ENCODE measurements around the gene TAX1BP1.

TAX1BP1 gene

DNA sequence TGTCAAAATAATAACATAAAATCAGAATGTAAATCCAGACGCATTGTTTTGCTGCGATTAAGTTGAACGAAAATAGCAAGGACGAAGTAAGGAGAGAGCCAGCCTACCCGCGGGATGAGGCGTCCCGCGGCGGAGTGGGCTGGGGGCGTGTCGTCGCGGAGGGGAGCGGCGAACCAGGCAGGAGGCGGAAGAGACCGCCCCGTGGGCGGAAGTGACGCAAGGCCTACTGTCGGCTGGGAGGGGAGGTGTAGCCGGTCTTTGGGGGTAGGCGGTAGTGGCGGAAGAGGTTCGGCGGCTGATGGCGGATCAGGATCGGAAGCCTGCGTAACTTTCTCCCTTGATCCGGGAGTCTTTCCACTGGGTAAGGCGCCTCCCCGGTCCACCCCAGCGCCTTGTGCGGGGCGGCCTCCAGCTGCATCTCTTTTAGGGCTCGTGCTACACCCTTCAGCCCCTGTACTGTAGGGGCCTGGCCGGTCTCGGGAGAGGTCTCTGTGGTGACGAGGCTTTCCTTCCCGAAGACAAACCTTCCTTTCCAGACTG is at the start of gene TAX1BP1:
TAX1BP1 (plus strand) TSS at position 254 of the 540 bp plus-strand sequence. CDS start 8,363 bp downstream, outside the sequence.
- peak; percentile 90 to 92 for DNase-seq (ENCODE audit: low read depth in 2 of 2)

- DNase-seq (ENCODE audit: low read depth in 2 of 2): no peak
These were observed 49.3 kb upstream of the TAX1BP1 start for GRCh38 chr7:27690649-27691048.

DNA sequence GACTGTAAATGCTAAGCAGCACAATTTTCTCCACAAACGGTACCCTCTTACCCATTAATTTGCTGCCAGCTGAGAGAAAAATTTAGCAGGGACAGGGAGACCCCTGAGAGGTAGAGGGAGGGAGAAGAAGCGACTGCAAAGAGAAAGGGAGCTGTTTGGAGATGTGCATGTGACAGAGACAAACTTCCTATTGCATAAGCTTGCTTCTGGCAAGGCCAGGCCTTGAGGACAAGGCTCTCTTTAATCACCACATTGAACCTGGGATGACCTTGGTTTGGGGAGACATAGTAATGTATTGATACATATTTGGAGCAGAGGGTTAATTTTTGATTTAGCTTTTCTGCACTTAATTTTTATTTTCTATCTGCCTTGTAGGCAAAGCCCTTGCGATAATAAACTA is 46.2 kb upstream of the TAX1BP1 start:
- no peak for DNase-seq (ENCODE audit: low read depth in 2 of 2)

DNA sequence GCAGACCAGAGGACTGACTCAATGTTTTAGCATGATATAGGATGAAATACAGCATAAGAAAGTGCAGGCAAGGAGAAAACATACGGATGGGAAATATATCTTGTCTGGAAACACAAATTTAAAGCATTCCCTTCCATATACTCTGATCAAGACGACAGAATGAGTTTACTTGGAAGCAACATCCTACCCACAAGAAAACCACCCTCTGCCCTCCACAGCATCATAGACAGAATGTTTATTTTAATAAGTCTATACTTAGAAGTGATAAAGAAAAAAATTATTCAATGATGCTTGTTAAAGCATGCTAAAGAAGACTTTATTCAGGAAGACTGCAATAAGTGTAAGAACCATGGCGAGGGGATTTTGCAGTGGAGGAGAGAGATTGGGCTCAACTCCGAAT is 44.9 kb upstream of the TAX1BP1 start:
- no peak for DNase-seq (ENCODE audit: low read depth in 2 of 2)

DNA sequence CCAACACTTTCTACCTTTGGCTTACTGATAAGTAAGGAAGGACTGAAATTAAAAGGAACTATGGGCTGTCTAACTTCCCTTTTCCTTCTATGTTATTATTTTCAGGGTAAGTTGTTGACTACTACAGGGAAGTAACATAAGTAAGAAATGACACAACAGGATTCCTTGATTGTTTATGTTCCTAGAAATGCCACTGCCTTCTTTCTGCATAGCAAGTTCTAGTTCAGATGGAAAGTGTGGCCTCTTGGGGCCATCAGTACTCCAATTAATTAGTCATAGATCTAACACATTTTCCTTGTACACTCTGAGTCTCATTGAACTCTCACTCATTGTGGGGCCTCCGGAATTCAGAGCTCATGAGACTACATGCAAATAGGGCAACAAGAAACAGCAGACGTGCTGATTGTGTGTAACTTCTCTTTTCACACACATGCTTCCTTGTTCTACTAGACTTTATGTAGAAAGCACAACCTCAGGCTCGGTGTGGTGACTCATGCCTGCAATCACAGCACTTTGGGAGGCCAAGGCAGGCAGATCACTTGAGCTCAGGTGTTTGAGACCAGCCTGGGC is 42.0 kb upstream of the TAX1BP1 start:
- no peak for DNase-seq (ENCODE audit: low read depth in 2 of 2)

DNA sequence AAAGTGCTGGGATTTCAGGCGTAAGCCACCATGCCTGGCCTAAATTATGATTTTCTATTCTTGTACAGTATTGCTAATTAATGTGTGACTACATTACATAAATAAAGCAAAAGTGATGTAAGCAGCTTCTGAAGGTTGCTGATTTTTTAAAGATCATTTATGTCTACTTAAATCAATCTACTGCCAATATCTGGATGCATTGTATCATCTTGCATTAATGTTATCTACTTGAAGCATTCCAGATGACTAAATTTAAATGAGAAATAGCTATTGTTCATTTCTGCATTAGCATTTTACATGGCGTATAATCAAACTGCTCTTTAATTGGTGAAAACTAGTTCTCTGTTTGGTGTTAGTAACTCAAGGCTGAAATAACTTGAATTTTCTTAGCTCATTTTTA is 40.2 kb upstream of the TAX1BP1 start:
- DNase-seq (ENCODE audit: low read depth in 2 of 2): no peak

- DNase-seq (ENCODE audit: low read depth in 2 of 2): no peak
These were observed 39.5 kb upstream of the TAX1BP1 start for GRCh38 chr7:27700501-27700900.

DNA sequence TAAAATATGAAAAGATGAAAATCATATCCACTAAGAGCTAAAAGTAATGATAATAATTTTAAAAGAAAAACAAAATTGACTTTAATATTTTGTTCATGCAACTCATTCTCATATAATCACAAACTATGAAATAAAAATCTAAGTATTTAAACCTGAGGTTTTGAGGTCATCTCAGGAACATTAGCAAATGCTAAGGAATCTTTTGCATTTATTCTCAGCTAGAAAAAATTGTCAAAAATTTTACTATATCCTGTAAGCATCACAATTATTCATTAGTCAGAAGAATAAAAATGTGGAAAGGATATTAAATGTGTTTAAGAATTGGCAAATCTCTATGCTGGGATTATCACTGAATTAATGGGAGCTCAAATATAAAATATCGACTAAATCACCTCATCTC is 36.8 kb upstream of the TAX1BP1 start:
- DNase-seq (ENCODE audit: low read depth in 2 of 2): no peak

- DNase-seq (ENCODE audit: low read depth in 2 of 2): no peak
These were observed 35.4 kb upstream of the TAX1BP1 start for GRCh38 chr7:27704422-27705199.

- DNase-seq (ENCODE audit: low read depth in 2 of 2): no peak
These were observed 34.8 kb upstream of the TAX1BP1 start for GRCh38 chr7:27705200-27705594.

- no peak for DNase-seq (ENCODE audit: low read depth in 2 of 2)
These were observed 31.5 kb upstream of the TAX1BP1 start for GRCh38 chr7:27708485-27708884.

- DNase-seq (ENCODE audit: low read depth in 2 of 2): no peak
These were observed 30.6 kb upstream of the TAX1BP1 start for GRCh38 chr7:27709137-27710075.

DNA sequence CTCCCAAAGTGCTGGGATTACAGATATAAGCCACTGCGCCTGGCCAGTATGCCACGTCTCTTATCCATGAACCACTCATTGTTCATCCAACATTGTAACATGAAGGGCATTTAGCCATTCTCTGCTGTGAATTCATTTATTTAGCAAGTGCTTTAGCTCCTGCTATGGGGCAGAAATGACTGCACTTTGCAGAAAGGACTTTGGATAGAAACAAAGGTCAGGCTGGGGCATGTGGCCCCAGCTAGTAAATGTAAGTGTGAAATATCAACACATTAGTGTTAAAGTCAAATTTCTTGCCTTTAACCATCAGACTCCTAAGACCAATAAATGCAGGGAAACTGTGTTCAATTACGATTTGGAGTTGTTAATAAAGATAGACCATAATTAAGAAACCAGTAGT is 27.7 kb upstream of the TAX1BP1 start:
- no peak for DNase-seq (ENCODE audit: low read depth in 2 of 2)

GRCh38 chr7:27714831-27715444 is 25.0 kb upstream of the TAX1BP1 start:
- DNase-seq (ENCODE audit: low read depth in 2 of 2): no peak

- DNase-seq (ENCODE audit: low read depth in 2 of 2): no peak
These were observed 16.9 kb upstream of the TAX1BP1 start for GRCh38 chr7:27723085-27723484.

DNA sequence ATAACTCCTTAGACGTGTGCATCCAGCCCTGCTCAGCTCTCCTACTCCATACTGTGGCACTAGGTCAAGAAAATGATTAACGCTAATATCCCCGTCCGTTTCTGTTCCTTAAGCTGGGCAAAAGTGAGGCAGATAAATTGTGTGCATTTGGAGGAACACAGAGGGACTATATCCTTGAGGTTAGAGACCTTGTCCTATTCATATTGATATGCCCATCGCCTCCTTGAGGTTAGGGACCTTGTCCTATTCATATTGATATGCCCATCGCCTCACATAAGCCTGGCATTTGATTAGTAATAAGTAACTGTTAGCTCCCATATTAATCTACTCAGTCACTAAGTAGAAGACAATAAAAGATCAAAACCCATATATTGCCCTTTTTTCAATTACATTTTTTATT is 12.9 kb upstream of the TAX1BP1 start:
- no peak for DNase-seq (ENCODE audit: low read depth in 2 of 2)

- DNase-seq (ENCODE audit: low read depth in 2 of 2): no peak
These were observed 9.8 kb upstream of the TAX1BP1 start for GRCh38 chr7:27730112-27730511.

DNA sequence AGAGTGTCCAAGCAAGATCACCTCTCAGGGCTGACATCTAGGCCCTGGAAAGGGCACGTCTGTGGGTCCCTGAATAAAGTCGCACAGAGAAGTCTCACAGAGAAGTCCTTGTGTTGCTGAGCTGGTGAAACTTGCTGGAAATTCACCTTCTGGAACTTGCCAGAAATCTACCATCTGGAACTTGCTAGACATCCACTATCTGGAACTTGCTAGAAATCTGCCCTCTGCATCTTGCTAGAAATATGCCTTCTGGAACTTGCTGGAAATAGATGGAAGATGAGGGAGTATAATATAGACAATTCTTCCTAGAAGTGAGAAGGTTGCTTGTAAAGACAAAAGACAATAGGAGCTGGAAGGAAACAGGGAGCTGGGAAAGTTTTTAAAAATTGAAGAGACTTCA is 5.4 kb upstream of the TAX1BP1 start:
- DNase-seq (ENCODE audit: low read depth in 2 of 2): no peak

GRCh38 chr7:27735165-27735564 is 4.8 kb upstream of the TAX1BP1 start:
- no peak for DNase-seq (ENCODE audit: low read depth in 2 of 2)

- no peak for DNase-seq (ENCODE audit: low read depth in 2 of 2)
These were observed 4.1 kb upstream of the TAX1BP1 start for GRCh38 chr7:27735831-27736230.

DNA sequence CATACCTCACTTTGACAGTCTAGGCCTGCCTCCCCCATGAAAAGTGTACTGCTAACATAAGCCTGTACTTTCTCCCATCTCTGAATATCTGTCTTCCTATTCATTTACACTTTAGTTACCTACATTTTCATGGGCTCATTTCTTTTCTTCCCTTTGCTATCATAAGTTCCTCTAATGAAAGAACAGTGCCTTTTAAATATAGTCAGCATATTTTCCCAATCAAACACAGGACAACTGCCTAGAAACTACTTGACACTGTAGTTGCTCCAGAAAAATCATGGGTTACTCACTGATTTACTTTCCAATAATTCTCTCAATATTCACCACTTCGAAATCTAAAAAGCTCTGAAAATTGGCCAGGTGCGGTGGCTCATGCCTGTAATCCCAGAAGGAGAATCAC is 2.8 kb upstream of the TAX1BP1 start:
- no peak for DNase-seq (ENCODE audit: low read depth in 2 of 2)

GRCh38 chr7:27737616-27738015 is 2.3 kb upstream of the TAX1BP1 start:
- DNase-seq (ENCODE audit: low read depth in 2 of 2): no peak
